GM23248 (cell line): ENCODE measurements around the gene ARID4B.

Experiments used
- EZH2 ChIP-seq: fragments of 200-600 bp; sonication (generic); IDR thresholded peaks from 2 replicates; pipeline ENCODE4 v1.6.1; 2018; ENCODE audit warnings: antibody characterized with exemption, mild to moderate bottlenecking; ENCODE audit not compliant: insufficient read depth, poor library complexity, severe bottlenecking
- EZH2phosphoT487 ChIP-seq: fragments of 200-600 bp; sonication (generic); IDR thresholded peaks from 2 replicates; pipeline ENCODE4 v1.6.1; 2018; ENCODE audit warnings: antibody characterized with exemption, moderate library complexity, mild to moderate bottlenecking, low read depth; ENCODE audit not compliant: insufficient read depth

- TF ChIP-seq EZH2: no peak
- no peak for TF ChIP-seq EZH2phosphoT487
These were observed 203.3 kb downstream of the ARID4B start for GRCh38 chr1:235124665-235125064.
